Activated CD8-positive, alpha-beta T cell treated with anti-CD3 and anti-CD28 coated beads for 36 hours (primary cell): ENCODE results near the gene RET. TPM values are rescaled to one million over a fixed set of nuclear protein-coding genes. Genes with fewer than 3 reads are reported as not detected.

Experiments used
- ATAC-seq: fragments of 200-7000 bp; cut with Tn5 transposase; one replicate; pipeline ENCODE4 v1.10.0; 2021; ENCODE audit warnings: mild to moderate bottlenecking, moderate library complexity
- CTCF ChIA-PET: fragments of 350-600 bp; sonication (Branson Sonifier 250); formaldehyde crosslinking; loops from one replicate; lab custom pipeline; 2021; ENCODE audit warnings: antibody characterized with exemption; lab: Charles Lee
- POLR2A ChIA-PET: fragments of 350-600 bp; sonication (Branson Sonifier 250); formaldehyde crosslinking; loops from one replicate; lab custom pipeline; 2021; ENCODE audit warnings: antibody characterized with exemption; lab: Charles Lee
- DNase-seq: peaks from one replicate; pipeline ENCODE4 v3.0.0-alpha.2; 2020
- H3K27ac Mint-ChIP-seq: one replicate; pipeline ENCODE4 v1.8.0; 2021; ENCODE audit warnings: mild to moderate bottlenecking, mixed read lengths
- H3K27me3 Mint-ChIP-seq: one replicate; pipeline ENCODE4 v1.8.0; 2021; ENCODE audit warnings: mixed read lengths
- H3K36me3 Mint-ChIP-seq: one replicate; pipeline ENCODE4 v1.8.0; 2021; ENCODE audit warnings: low read depth, mixed read lengths
- H3K4me1 Mint-ChIP-seq: one replicate; pipeline ENCODE4 v1.8.0; 2021; ENCODE audit warnings: low read depth, mixed read lengths
- H3K4me3 Mint-ChIP-seq: one replicate; pipeline ENCODE4 v1.8.0; 2021; ENCODE audit warnings: mild to moderate bottlenecking, moderate library complexity, mixed read lengths
- H3K9me3 Mint-ChIP-seq: one replicate; pipeline ENCODE4 v1.8.0; 2021; ENCODE audit warnings: mixed read lengths
- CTCF ChIP-seq: fragments of 200-600 bp; IDR thresholded peaks from one replicate; pipeline ENCODE4 v1.8.0; 2022; ENCODE audit warnings: antibody characterized with exemption, mild to moderate bottlenecking
- intact Hi-C: fragments of 100-400 bp; cut with micrococcal nuclease; formaldehyde crosslinking; loops from one replicate; pipeline ENCODE4 v1.10.0; 2022
- total RNA-seq, 2 experiments: library from RNA; stranded (reverse); gene quantifications; one replicate each; pipeline ENCODE4 v1.2.3, GENCODE V29; 2021

Gene RET
- total RNA-seq, 2 experiments from 2014 or later = 0.13 to 0.47 TPM

GRCh38 chr10:43066481-43066880 lies 10.4 kb upstream of the RET start:
- no peak for TF ChIP-seq CTCF
- CTCF ChIA-PET = no interaction called here
- Mint-ChIP-seq H3K36me3 (no peaks in the 10 kb centered on the region), H3K27ac (no peak overlapping the region), H3K9me3 (no peaks in the 10 kb centered on the region), H3K4me3 (no peak overlapping the region), H3K4me1 (no peaks in the 10 kb centered on the region), H3K27me3 (peaks cover 2% of the 10 kb centered on the region)
- POLR2A ChIA-PET = no interaction called here
- ATAC-seq (no peak), DNase-seq (no peak)
- intact Hi-C loops = no loop called here

GRCh38 chr10:43067391-43068135 lies 9.3 kb upstream of the RET start:
- Mint-ChIP-seq H3K9me3 (no peaks in the 10 kb centered on the region), H3K4me1 (no peaks in the 10 kb centered on the region), H3K27me3 (peaks cover 2% of the 10 kb centered on the region), H3K27ac (no peak overlapping the region), H3K36me3 (no peaks in the 10 kb centered on the region), H3K4me3 (no peak overlapping the region)
- POLR2A ChIA-PET = interaction anchor here (0.7 kb wide), 1 partner anchor 133 kb away, joined by 3 read pairs; no protein-coding TSS in a partner anchor
- ATAC-seq (no peak), DNase-seq (no peak)
- intact Hi-C loops = no loop called here
- CTCF ChIA-PET = interaction anchor here (0.7 kb wide), 1 partner anchor 15 kb away, joined by 3 read pairs; no protein-coding TSS in a partner anchor
- TF ChIP-seq CTCF = no peak

- Mint-ChIP-seq H3K27me3 (peaks cover 2% of the 10 kb centered on the region), H3K4me1 (no peaks in the 10 kb centered on the region), H3K9me3 (no peaks in the 10 kb centered on the region), H3K27ac (no peak overlapping the region), H3K4me3 (no peak overlapping the region), H3K36me3 (no peaks in the 10 kb centered on the region)
- ChIA-PET POLR2A (interaction anchor here (0.7 kb wide), 1 partner anchor 134 kb away, joined by 3 read pairs; no protein-coding TSS in a partner anchor), CTCF (interaction anchor here (0.7 kb wide), 1 partner anchor 16 kb away, joined by 3 read pairs; no protein-coding TSS in a partner anchor)
- ATAC-seq = no peak
- DNase-seq = no peak
- TF ChIP-seq CTCF = no peak
- intact Hi-C loops = no loop called here
These were observed 8.8 kb upstream of the RET start for GRCh38 chr10:43068136-43068395.

GRCh38 chr10:43068471-43069210 lies 8.2 kb upstream of the RET start:
- Mint-ChIP-seq H3K4me1 (no peaks in the 10 kb centered on the region), H3K27ac (no peak overlapping the region), H3K4me3 (no peak overlapping the region), H3K36me3 (no peaks in the 10 kb centered on the region), H3K27me3 (peaks cover 2% of the 10 kb centered on the region), H3K9me3 (no peaks in the 10 kb centered on the region)
- POLR2A ChIA-PET = no interaction called here
- CTCF ChIA-PET = interaction anchor here (1.1 kb wide), 1 partner anchor 11 kb away, joined by 3 read pairs; no protein-coding TSS in a partner anchor
- TF ChIP-seq CTCF = no peak
- intact Hi-C loops = no loop called here
- no peak for ATAC-seq
- DNase-seq = no peak

GRCh38 chr10:43069211-43069515 lies 7.7 kb upstream of the RET start:
- no peak overlapping the region for H3K4me3 Mint-ChIP-seq
- TF ChIP-seq CTCF = no peak
- DNase-seq (no peak), ATAC-seq (no peak)
- peaks cover 2% of the 10 kb centered on the region for H3K27me3 Mint-ChIP-seq
- ChIA-PET CTCF (interaction anchor here (1.1 kb wide), 1 partner anchor 11 kb away, joined by 3 read pairs; no protein-coding TSS in a partner anchor), POLR2A (no interaction called here)
- H3K27ac Mint-ChIP-seq = no peak overlapping the region
- H3K36me3 Mint-ChIP-seq = no peaks in the 10 kb centered on the region
- H3K4me1 Mint-ChIP-seq = no peaks in the 10 kb centered on the region
- H3K9me3 Mint-ChIP-seq = no peaks in the 10 kb centered on the region
- intact Hi-C loops = no loop called here
